ENCODE results near the gene TOM1L2. TPM values are rescaled to one million over a fixed set of nuclear protein-coding genes. Genes with fewer than 3 reads are reported as not detected.

Gene TOM1L2
- total RNA-seq, 4 donors from 2014 or later: 55.7 to 97.1 (median 73.3) TPM

DNA sequence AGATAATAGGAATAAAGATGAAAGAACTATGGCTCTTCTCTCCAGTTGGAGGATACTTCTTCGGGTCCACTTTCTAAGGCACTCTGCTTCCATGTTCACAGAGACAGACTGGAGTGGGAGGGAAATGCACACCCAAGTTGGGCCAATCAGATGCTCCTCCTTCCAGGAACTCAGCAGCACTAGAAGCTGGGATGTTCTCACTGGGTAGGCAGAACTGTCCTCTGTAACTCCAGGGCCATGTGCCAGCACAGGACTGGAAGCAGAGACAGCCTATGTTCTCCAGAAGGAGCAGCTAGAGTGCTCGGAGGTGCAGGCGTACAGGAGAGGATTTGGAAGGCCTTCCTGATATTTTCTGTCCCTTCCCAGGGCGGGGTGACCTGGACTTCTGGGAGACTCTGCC is 85.5 kb downstream of the TOM1L2 start:
- no peaks in the 10 kb centered on the region for H3K9me3 ChIP-seq
- peaks cover 31 to 34% of the 10 kb centered on the region in 2 donors for H3K4me1 ChIP-seq
- peak; percentile 26 to 42 for ATAC-seq
- H3K27me3 ChIP-seq: no peaks in the 10 kb centered on the region
- in situ Hi-C loops (cut with MboI; ENCODE audit: low sequenced_read_pairs in 4 of 4) (loop anchor here in 3 of 4 donors (25.0 kb wide), 1 partner anchor 151 kb away; the partner anchor contains the start of genes ATPAF2 (in 3 of the 3) and GID4 (in 3 of the 3)), intact Hi-C loops (cut with DNase I; ENCODE audit: low total_unique reads) (no loop called here)
- H3K36me3 ChIP-seq: peaks cover 0 to 10% of the 10 kb centered on the region in 2 donors
- H3K4me3 ChIP-seq: no peak overlapping the region
- H3K27ac ChIP-seq: peak overlapping the region in 2 of 4 donors; percentile 10 to 47
- peak in 1 of 2 donors; percentile 48 for DNase-seq
- TF ChIP-seq POLR2A (IDR thresholded peaks at IDR 0.05) (no peak), CTCF (IDR thresholded peaks at IDR 0.05 in 4 of 5, conservative IDR thresholded peaks at IDR 0.05 in 1 of 5) (no peak)

- H3K36me3 ChIP-seq: peaks cover 0 to 10% of the 10 kb centered on the region in 2 donors
- no peaks in the 10 kb centered on the region for H3K27me3 ChIP-seq
- peak overlapping the region in 2 of 4 donors; percentile 10 to 47 for H3K27ac ChIP-seq
- DNase-seq (peak in 1 of 2 donors; percentile 36), ATAC-seq (peak in 1 of 2 donors; percentile 39)
- TF ChIP-seq CTCF (IDR thresholded peaks at IDR 0.05 in 4 of 5, conservative IDR thresholded peaks at IDR 0.05 in 1 of 5) (no peak), POLR2A (IDR thresholded peaks at IDR 0.05) (no peak)
- peaks cover 31 to 34% of the 10 kb centered on the region in 2 donors for H3K4me1 ChIP-seq
- intact Hi-C loops (cut with DNase I; ENCODE audit: low total_unique reads) (no loop called here), in situ Hi-C loops (cut with MboI; ENCODE audit: low sequenced_read_pairs in 4 of 4) (loop anchor here in 3 of 4 donors (25.0 kb wide), 1 partner anchor 151 kb away; the partner anchor contains the start of genes ATPAF2 (in 3 of the 3) and GID4 (in 3 of the 3))
- H3K9me3 ChIP-seq: no peaks in the 10 kb centered on the region
- H3K4me3 ChIP-seq: no peak overlapping the region
Observed at GRCh38 chr17:17886226-17886625, 86.0 kb downstream of the TOM1L2 start.

DNA sequence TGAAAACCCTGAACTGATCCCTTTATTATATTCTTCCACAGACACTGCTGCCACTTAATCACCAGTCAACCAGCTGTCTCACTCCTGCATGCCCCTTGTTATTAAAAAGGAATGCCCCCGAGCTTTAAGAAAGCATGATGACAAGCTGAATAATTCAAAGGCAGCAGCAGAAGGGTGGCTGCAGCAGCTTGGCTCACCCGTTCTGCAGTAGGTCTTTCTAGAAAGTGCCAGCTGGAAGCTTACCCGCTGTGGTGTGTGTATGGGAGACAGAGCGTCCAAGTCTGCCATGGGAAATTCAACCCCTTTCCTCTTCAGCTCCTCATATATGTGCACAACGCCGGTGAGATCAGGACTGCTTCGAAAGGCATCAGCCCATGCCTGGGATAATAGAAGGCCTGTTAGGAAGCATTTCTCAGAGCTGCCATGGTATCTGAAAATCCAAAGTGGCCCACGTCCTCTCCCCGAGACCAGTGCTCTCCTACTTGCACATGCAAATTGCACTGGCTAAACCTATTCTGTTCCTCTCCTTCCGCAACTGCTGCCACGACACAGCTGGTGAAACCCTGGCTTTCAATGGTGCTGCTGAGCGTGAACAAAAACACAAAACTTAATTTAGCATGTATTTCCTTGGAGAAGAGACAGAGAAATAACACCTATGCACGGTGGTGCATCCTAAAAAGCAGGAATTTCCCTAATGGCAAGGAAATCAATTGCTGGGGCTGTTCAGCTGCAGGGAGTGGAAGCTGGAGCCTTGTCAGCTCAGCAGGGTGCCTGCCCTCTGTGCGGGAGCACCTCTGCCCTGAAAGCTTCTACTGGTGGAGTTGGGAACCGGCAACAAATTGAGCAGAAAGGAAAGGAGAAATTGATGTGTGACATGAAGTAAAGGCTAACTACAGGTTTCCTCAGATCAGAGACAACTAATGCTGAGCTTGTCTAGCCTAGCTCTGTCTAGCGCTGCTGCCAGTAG is 87.5 kb downstream of the TOM1L2 start:
- Histone ChIP-seq H3K4me1 (peaks cover 31 to 37% of the 10 kb centered on the region in 2 donors), H3K4me3 (no peak overlapping the region), H3K27ac (peak overlapping the region in 1 of 4 donors; percentile 25), H3K27me3 (no peaks in the 10 kb centered on the region), H3K36me3 (peaks cover 0 to 10% of the 10 kb centered on the region in 2 donors), H3K9me3 (no peaks in the 10 kb centered on the region)
- in situ Hi-C loops (cut with MboI; ENCODE audit: low sequenced_read_pairs in 4 of 4) (loop anchor here in 3 of 4 donors (25.0 kb wide), 1 partner anchor 153 kb away; the partner anchor contains the start of genes ATPAF2 (in 3 of the 3) and GID4 (in 3 of the 3)), intact Hi-C loops (cut with DNase I; ENCODE audit: low total_unique reads) (no loop called here)
- ATAC-seq: peak; percentile 40 to 79
- TF ChIP-seq CTCF (IDR thresholded peaks at IDR 0.05 in 4 of 5, conservative IDR thresholded peaks at IDR 0.05 in 1 of 5): no peak
- no peak for TF ChIP-seq POLR2A (IDR thresholded peaks at IDR 0.05)
- peak in 1 of 2 donors; percentile 65 for DNase-seq

DNA sequence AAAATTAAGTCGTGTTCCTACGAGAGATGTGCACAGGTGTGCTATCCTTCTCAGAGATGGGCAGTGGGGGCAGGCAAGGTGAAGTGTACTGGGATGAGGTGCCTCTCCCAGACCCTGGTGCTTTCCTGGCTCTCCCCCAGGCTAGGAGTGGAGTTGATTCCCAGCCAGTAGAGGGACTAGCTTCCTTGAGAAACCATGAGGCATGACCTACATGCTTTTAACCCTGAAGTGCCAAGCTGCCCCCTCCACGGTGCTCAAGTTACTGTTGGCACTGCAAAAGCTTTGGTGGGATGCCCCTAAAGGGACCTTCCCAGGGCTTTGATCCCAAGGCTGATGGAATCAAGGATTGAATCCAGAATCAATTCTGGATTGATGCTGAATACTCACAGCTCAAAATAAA is 88.4 kb downstream of the TOM1L2 start:
- intact Hi-C loops (cut with DNase I; ENCODE audit: low total_unique reads): no loop called here
- Histone ChIP-seq H3K4me3 (no peak overlapping the region), H3K27ac (no peak overlapping the region), H3K36me3 (peaks cover 0 to 10% of the 10 kb centered on the region in 2 donors), H3K9me3 (no peaks in the 10 kb centered on the region), H3K27me3 (no peaks in the 10 kb centered on the region), H3K4me1 (peaks cover 36 to 46% of the 10 kb centered on the region in 2 donors)
- no peak for ATAC-seq
- no peak for DNase-seq
- in situ Hi-C loops (cut with MboI; ENCODE audit: low sequenced_read_pairs in 4 of 4): loop anchor here in 3 of 4 donors (25.0 kb wide), 1 partner anchor 154 kb away; the partner anchor contains the start of genes ATPAF2 (in 3 of the 3) and GID4 (in 3 of the 3)
- TF ChIP-seq CTCF (IDR thresholded peaks at IDR 0.05 in 4 of 5, conservative IDR thresholded peaks at IDR 0.05 in 1 of 5) (no peak), POLR2A (IDR thresholded peaks at IDR 0.05) (no peak)
